ENCODE results near the gene SPEN.

- no peak for TF ChIP-seq POLR2A (IDR thresholded peaks at IDR 0.05)
- TF ChIP-seq POLR2AphosphoS5 (IDR thresholded peaks at IDR 0.05), result no peak
These were observed 15.8 kb downstream of the SPEN start for GRCh38 chr1:15863156-15863901.
